Uterus (tissue), 2 donors: ENCODE data around the gene TPP2.

Experiments used
- CTCF ChIP-seq, 4 experiments: fragments of 200-600 bp in 2 of 4; fragments of 450-650 bp in 2 of 4; sonication (generic) in 2 of 4; IDR thresholded peaks; one replicate each; pipeline ENCODE4 v1.5.1; 2016 to 2019; ENCODE audit warnings: antibody characterized with exemption in 4 of 4, mild to moderate bottlenecking in 2 of 4, moderate library complexity in 1 of 4
- POLR2A ChIP-seq, 2 donors: fragments of 450-650 bp; IDR thresholded peaks; one replicate each; pipeline ENCODE4 v1.6.1; 2016; ENCODE audit warnings: antibody characterized with exemption in 2 of 2, mild to moderate bottlenecking in 1 of 2, moderate library complexity in 1 of 2

DNA sequence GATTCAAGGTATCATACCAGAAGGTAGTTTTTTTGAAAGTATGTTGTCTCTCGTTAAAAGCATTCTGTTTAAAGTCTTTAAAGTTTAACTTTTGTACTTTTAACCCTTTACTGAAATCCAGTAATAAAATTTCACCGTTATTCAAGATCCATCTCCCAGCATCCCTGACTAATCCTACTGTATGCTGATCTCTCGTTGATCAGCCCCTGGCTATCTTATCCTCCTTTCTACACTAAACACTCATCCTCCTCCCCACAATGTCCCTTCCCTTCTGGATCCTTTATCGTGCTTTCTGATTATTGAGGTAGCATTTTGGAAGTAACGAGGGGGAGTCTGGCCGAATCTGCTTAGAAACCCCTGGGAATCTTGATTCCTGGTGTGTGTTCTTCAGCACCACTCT, 1.3 kb downstream of the TPP2 start:
- TF ChIP-seq CTCF (IDR thresholded peaks at IDR 0.05) (no peak), POLR2A (IDR thresholded peaks at IDR 0.05) (no peak)
